Measurements from ENCODE around the gene KCNN2.

- TF ChIP-seq NR2C2 (CRISPR knock-in tag; IDR thresholded peaks at IDR 0.05) (no peak), CTCF (IDR thresholded peaks at IDR 0.05) (no peak)
Observed at GRCh38 chr5:114419959-114420358, 58.1 kb downstream of the KCNN2 start.
